ENCODE measurements around the gene CDH26. TPM values are rescaled to one million over a fixed set of nuclear protein-coding genes. Genes with fewer than 3 reads are reported as not detected.

Gene CDH26
- total RNA-seq, 1 donor from 2014 or later, result 6.9 TPM

GRCh38 chr20:60057123-60057865 lies 99.1 kb downstream of the CDH26 start:
- Mint-ChIP-seq H3K27ac (peak overlapping the region; percentile 69), H3K9me3 (no peaks in the 10 kb centered on the region), H3K27me3 (peaks cover 14% of the 10 kb centered on the region), H3K4me1 (ENCODE audit: unreplicated experiment) (peaks cover 33% of the 10 kb centered on the region), H3K4me3 (no peak overlapping the region), H3K36me3 (no peaks in the 10 kb centered on the region)
- DNase-seq (ENCODE audit: extremely low spot score, unreplicated experiment), result no peak
- TF ChIP-seq CTCF (conservative IDR thresholded peaks at IDR 0.05), result peak; percentile 94

DNA sequence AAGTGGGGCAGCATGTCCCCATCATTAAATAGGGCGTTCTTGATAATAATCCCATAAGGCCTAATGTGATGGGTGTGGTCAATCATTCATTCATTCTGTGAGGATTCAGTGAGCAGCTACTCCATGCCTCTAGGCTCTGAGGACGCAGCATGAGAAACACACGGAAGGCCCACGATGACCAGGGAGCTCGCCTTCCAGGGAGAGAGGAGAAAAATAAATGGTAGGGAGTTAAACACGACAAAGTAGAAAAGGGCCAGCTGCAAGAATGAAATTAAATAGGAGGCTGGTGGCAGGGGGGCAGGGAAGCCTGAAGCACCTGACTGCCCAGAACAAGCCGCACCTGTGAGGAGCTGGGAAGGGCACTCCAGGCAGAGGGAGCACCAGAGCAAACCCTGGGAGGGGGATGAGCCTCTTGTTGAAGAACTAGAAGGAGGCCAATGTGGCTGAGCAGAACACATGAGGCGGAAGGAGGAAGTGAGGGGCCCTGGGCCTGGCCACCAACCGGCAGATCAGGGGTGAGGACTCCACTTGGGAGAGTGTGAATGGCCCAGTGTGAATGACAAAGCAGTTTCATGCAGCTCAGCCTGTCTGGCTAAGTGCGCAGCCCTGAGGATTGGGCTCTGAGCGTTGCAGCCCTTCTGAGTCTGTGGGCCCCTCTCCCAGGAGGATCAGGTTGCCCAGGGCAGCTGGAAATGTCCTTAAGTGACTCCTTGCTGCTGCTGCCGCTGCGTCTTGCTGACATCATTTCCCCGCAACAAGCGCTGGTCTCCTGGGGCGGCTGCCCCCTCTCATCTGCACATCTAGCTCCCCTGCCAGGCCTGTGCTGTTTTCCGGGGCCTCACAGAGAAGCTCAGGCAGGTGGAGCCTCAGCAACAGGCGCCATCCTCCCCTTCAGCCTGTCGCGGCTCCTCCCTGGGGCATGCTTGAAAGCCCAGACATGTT lies 99.9 kb downstream of the CDH26 start:
- H3K9me3 Mint-ChIP-seq, result no peaks in the 10 kb centered on the region
- peaks cover 11% of the 10 kb centered on the region for H3K27me3 Mint-ChIP-seq
- TF ChIP-seq CTCF (conservative IDR thresholded peaks at IDR 0.05), result no peak

GRCh38 chr20:60058879-60059278 lies 100.7 kb downstream of the CDH26 start:
- Mint-ChIP-seq H3K4me1 (ENCODE audit: unreplicated experiment) (peaks cover 43% of the 10 kb centered on the region), H3K27me3 (peaks cover 4% of the 10 kb centered on the region), H3K4me3 (no peak overlapping the region), H3K36me3 (no peaks in the 10 kb centered on the region), H3K27ac (peak overlapping the region; percentile 69), H3K9me3 (no peaks in the 10 kb centered on the region)
- TF ChIP-seq CTCF (conservative IDR thresholded peaks at IDR 0.05), result no peak
- no peak for DNase-seq (ENCODE audit: extremely low spot score, unreplicated experiment)

More for the DNA sequence above, 99.9 kb downstream of the CDH26 start:
- peak overlapping the region; percentile 69 for H3K27ac Mint-ChIP-seq
- no peak for DNase-seq (ENCODE audit: extremely low spot score, unreplicated experiment)
- peaks cover 39% of the 10 kb centered on the region for H3K4me1 Mint-ChIP-seq (ENCODE audit: unreplicated experiment)
- H3K36me3 Mint-ChIP-seq, result no peaks in the 10 kb centered on the region
- H3K4me3 Mint-ChIP-seq, result peak overlapping the region; percentile 22

DNA sequence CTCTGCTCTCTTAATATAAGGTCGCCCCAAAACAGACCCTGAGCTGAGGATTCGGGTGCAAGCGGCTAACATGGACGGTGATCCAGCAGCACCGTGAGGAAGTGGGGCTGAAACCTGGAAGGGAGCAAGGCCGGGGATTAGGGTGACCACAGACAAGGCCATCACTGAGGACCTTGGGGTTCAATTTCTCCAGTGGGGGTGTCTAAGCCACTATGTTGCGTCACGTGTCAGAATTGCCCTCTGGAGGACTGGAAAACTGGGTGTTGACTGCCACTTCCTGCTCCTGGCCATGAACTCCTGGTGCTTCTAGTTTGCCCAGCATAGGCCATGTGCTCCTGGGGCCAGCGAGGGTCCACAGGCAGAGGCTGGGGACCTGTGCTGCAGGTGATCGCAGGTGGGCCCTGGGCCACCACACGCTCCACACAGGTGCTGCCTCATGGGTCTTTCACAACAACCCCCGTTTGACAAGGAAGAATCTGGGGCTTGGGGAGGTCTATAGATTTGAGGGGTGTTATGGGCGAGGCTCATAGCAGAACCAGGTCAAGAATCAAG lies 101.9 kb downstream of the CDH26 start:
- H3K4me3 Mint-ChIP-seq, result no peak overlapping the region
- no peak overlapping the region for H3K27ac Mint-ChIP-seq
- H3K36me3 Mint-ChIP-seq, result no peaks in the 10 kb centered on the region
- no peaks in the 10 kb centered on the region for H3K27me3 Mint-ChIP-seq
- H3K4me1 Mint-ChIP-seq (ENCODE audit: unreplicated experiment), result peaks cover 43% of the 10 kb centered on the region
- no peaks in the 10 kb centered on the region for H3K9me3 Mint-ChIP-seq
- no peak for TF ChIP-seq CTCF (conservative IDR thresholded peaks at IDR 0.05)
- no peak for DNase-seq (ENCODE audit: extremely low spot score, unreplicated experiment)

- Mint-ChIP-seq H3K36me3 (no peaks in the 10 kb centered on the region), H3K4me1 (ENCODE audit: unreplicated experiment) (peaks cover 43% of the 10 kb centered on the region), H3K9me3 (no peaks in the 10 kb centered on the region), H3K27ac (no peak overlapping the region), H3K4me3 (no peak overlapping the region), H3K27me3 (no peaks in the 10 kb centered on the region)
- no peak for TF ChIP-seq CTCF (conservative IDR thresholded peaks at IDR 0.05)
- no peak for DNase-seq (ENCODE audit: extremely low spot score, unreplicated experiment)
Measured at GRCh38 chr20:60060593-60060992, 102.4 kb downstream of the CDH26 start.
